ENCODE results near the gene KRT84. TPM values are rescaled to one million over a fixed set of nuclear protein-coding genes. Genes with fewer than 3 reads are reported as not detected.
A peak's percentile ranks its signal among the peaks of the same experiment; 100 is the strongest.

Gene KRT84
- total RNA-seq, 1 donor from 2014 or later: not detected

GRCh38 chr12:52371716-52372115 lies 13.7 kb downstream of the KRT84 start:
- DNase-seq (ENCODE audit: extremely low spot score, unreplicated experiment): no peak
- Mint-ChIP-seq H3K4me1 (ENCODE audit: unreplicated experiment) (no peaks in the 10 kb centered on the region), H3K9me3 (ENCODE audit: unreplicated experiment) (peaks cover 8% of the 10 kb centered on the region), H3K36me3 (ENCODE audit: unreplicated experiment) (no peaks in the 10 kb centered on the region), H3K27me3 (ENCODE audit: unreplicated experiment) (peaks cover 37% of the 10 kb centered on the region), H3K4me3 (ENCODE audit: unreplicated experiment) (no peak overlapping the region), H3K27ac (ENCODE audit: unreplicated experiment) (no peak overlapping the region)
- TF ChIP-seq CTCF (IDR thresholded peaks at IDR 0.05): no peak

GRCh38 chr12:52370926-52371608 lies 14.4 kb downstream of the KRT84 start:
- Mint-ChIP-seq H3K9me3 (ENCODE audit: unreplicated experiment) (peaks cover 8% of the 10 kb centered on the region), H3K27ac (ENCODE audit: unreplicated experiment) (peak overlapping the region; percentile 11), H3K27me3 (ENCODE audit: unreplicated experiment) (peaks cover 31% of the 10 kb centered on the region), H3K4me3 (ENCODE audit: unreplicated experiment) (no peak overlapping the region), H3K36me3 (ENCODE audit: unreplicated experiment) (no peaks in the 10 kb centered on the region), H3K4me1 (ENCODE audit: unreplicated experiment) (no peaks in the 10 kb centered on the region)
- DNase-seq (ENCODE audit: extremely low spot score, unreplicated experiment): no peak
- TF ChIP-seq CTCF (IDR thresholded peaks at IDR 0.05): no peak

DNA sequence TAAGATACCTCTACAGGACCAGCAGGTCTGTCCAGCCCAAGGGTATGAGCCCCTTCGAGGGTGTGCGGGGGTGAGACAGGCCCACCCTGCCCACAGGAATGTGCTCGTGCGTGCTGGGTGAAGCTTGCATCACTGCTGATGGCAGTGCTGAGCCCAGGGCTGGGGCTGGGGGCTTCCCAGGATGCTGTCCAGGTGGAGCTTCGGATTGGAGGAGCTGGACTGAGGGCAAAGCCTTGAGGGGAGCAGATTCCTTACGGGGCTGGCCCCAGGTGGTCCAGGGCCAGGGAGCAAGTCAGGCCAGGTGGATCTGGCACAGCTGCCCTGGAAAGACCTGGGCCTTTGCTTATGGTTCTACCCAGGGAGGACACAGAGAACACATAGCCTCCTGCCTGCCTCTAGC lies 15.6 kb downstream of the KRT84 start:
- H3K9me3 Mint-ChIP-seq (ENCODE audit: unreplicated experiment): peaks cover 8% of the 10 kb centered on the region
- no peaks in the 10 kb centered on the region for H3K4me1 Mint-ChIP-seq (ENCODE audit: unreplicated experiment)
- TF ChIP-seq CTCF (IDR thresholded peaks at IDR 0.05): no peak
- no peak for DNase-seq (ENCODE audit: extremely low spot score, unreplicated experiment)
- no peak overlapping the region for H3K4me3 Mint-ChIP-seq (ENCODE audit: unreplicated experiment)
- H3K27ac Mint-ChIP-seq (ENCODE audit: unreplicated experiment): no peak overlapping the region
- peaks cover 25% of the 10 kb centered on the region for H3K27me3 Mint-ChIP-seq (ENCODE audit: unreplicated experiment)
- no peaks in the 10 kb centered on the region for H3K36me3 Mint-ChIP-seq (ENCODE audit: unreplicated experiment)

- Mint-ChIP-seq H3K4me3 (ENCODE audit: unreplicated experiment) (no peak overlapping the region), H3K36me3 (ENCODE audit: unreplicated experiment) (no peaks in the 10 kb centered on the region), H3K9me3 (ENCODE audit: unreplicated experiment) (peaks cover 6% of the 10 kb centered on the region), H3K4me1 (ENCODE audit: unreplicated experiment) (no peaks in the 10 kb centered on the region), H3K27me3 (ENCODE audit: unreplicated experiment) (peaks cover 28% of the 10 kb centered on the region), H3K27ac (ENCODE audit: unreplicated experiment) (no peak overlapping the region)
- no peak for TF ChIP-seq CTCF (IDR thresholded peaks at IDR 0.05)
- DNase-seq (ENCODE audit: extremely low spot score, unreplicated experiment): no peak
Measured at GRCh38 chr12:52369211-52369610, 16.2 kb downstream of the KRT84 start.

DNA sequence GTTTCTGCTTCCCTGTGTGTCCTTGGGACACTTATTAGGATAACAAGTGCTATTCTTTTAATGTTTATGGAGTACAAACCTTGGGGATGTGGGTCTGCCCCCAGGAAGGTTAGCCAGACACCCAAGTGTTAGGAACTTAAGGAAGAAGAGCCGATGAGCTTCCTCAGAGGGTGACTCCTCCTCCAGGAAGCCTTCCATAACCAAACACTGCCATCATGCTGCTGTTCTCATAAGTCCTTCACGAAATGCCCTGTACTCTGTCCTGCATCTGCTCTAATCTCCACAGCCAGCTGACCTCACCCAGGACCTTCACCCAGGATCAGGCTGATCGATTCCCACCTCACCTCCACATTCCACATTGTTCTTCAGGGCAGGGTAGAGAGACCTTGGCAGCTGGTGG lies 16.9 kb downstream of the KRT84 start:
- peaks cover 32% of the 10 kb centered on the region for H3K27me3 Mint-ChIP-seq (ENCODE audit: unreplicated experiment)
- TF ChIP-seq CTCF (IDR thresholded peaks at IDR 0.05): no peak
- H3K4me3 Mint-ChIP-seq (ENCODE audit: unreplicated experiment): no peak overlapping the region
- no peaks in the 10 kb centered on the region for H3K36me3 Mint-ChIP-seq (ENCODE audit: unreplicated experiment)
- no peak overlapping the region for H3K27ac Mint-ChIP-seq (ENCODE audit: unreplicated experiment)
- no peak for DNase-seq (ENCODE audit: extremely low spot score, unreplicated experiment)
- H3K9me3 Mint-ChIP-seq (ENCODE audit: unreplicated experiment): no peaks in the 10 kb centered on the region
- no peaks in the 10 kb centered on the region for H3K4me1 Mint-ChIP-seq (ENCODE audit: unreplicated experiment)
